ENCODE data around the gene HSBP1L1.

The HSBP1L1 gene

DNA sequence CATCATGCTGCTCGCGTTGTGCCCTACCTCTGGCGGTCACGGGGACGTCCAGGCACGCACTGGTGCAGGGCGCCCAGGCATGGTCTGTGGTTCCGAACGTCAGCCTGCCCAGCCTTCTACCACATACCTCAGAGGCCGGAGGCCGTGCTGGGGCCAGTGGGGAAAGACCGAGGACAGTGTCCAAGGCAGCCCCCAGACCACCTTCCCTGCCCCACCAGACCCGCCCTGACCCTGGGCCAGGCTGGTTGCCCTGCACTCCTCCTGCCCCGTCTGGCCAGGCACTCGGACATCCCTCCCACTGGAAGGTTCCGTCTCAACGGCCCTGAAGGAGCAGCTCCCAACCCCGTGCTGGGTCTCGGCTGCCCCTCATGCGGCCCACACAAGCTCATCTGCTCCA lies 45.8 kb upstream of the HSBP1L1 start:
- DNase-seq (ENCODE audit: low read depth), result no peak
- H3K4me3 ChIP-seq (replicated peaks; ENCODE audit: low read depth, low read length), result no peak overlapping the region
- TF ChIP-seq, protein P1, sequence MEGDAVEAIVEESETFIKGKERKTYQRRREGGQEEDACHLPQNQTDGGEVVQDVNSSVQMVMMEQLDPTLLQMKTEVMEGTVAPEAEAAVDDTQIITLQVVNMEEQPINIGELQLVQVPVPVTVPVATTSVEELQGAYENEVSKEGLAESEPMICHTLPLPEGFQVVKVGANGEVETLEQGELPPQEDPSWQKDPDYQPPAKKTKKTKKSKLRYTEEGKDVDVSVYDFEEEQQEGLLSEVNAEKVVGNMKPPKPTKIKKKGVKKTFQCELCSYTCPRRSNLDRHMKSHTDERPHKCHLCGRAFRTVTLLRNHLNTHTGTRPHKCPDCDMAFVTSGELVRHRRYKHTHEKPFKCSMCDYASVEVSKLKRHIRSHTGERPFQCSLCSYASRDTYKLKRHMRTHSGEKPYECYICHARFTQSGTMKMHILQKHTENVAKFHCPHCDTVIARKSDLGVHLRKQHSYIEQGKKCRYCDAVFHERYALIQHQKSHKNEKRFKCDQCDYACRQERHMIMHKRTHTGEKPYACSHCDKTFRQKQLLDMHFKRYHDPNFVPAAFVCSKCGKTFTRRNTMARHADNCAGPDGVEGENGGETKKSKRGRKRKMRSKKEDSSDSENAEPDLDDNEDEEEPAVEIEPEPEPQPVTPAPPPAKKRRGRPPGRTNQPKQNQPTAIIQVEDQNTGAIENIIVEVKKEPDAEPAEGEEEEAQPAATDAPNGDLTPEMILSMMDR (IDR thresholded peaks at IDR 0.05; ENCODE audit: low read length, missing control alignments), result no peak

DNA sequence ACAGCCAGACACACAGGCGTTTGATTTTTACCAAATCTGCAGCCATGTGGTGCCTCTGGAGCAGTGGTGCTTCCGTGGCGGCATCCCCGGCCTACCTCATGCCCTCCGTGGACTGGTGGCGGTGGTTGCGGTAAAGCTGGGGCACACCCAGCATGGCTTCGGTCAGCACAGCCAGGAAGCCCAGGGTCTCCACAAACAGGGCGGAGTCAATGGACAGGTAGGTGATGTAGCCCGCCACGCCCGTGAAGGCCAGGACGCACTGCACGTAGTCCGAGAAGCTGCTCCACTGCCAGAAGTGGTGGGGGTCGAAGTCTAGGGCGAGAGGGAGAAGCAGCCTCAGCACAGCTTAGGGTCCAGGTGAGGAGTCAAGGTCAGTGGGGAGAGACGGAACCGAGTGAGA lies 45.4 kb upstream of the HSBP1L1 start:
- TF ChIP-seq, protein P1 (IDR thresholded peaks at IDR 0.05; ENCODE audit: low read length, missing control alignments), result no peak
- no peak for DNase-seq (ENCODE audit: low read depth)
- H3K4me3 ChIP-seq (replicated peaks; ENCODE audit: low read depth, low read length), result no peak overlapping the region

DNA sequence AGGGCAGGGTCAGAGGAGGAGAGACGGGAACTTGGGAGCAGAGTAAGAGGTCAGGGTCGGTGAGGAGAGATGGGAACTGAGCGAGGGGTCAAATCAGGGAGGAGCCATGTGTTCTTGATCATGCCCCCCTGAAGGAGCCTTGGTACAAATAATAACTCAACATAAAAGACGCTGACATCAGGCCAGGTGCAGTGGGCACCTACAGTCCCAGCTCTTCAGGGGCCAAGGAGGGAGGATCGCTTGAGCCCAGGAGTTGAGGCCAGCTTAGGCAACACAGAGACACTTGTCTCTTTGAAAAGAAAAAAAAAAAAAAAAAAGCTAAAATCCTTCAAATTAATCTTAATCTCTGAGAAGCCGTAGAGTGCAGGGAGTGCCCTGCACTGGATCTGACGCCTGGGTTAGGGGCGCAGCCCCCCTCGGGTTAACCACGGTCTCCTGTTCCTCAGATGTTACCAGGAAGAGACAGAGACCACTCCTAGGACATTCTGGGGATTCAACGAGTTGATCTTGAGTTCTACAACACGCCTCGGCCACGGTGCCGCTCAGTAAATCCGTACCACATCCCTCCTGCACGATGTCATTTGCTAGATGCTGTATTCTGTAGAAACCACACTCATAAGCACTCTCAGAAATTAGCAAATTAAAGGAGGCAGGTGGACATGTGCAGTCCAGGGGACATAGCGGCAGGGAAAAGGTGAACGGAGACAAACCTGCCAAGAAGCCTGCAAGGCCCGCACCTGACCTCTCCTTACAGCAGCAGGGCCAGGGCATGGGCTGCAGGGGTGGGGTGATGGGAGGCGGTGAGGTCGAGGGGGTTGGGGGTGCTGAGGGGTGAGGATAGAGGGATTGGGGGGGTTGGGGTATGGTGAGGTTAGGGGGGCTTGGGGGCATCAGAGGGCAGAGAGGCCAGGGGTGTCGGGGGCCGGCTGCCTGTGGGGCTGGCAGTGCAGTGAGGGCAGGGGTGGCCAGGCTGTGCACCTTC lies 42.2 kb upstream of the HSBP1L1 start:
- no peak overlapping the region for H3K4me3 ChIP-seq (replicated peaks; ENCODE audit: low read depth, low read length)
- TF ChIP-seq, protein P1 (IDR thresholded peaks at IDR 0.05; ENCODE audit: low read length, missing control alignments), result no peak
- no peak for DNase-seq (ENCODE audit: low read depth)

DNA sequence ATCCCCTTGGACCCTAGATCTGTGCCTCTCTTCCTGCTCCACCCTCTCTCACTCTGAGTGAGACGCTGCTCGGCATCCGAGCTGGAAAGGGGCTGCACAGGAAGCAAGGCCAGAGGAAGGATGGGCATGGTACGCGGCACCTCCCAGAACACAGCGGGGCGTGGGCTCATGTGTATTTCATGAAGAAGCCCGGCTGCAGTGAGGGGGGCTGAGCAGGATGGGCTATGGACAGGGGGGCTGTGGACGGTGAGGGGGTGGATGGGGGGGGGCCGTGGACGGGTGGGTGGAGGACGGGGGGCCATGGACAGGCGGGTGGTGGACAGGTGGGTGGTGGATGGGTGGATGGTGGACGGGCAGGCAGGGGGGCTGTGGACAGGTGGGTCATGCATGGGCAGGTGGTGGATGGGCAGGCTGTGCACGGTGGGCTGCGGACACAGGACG lies 41.5 kb upstream of the HSBP1L1 start:
- no peak for DNase-seq (ENCODE audit: low read depth)

DNA sequence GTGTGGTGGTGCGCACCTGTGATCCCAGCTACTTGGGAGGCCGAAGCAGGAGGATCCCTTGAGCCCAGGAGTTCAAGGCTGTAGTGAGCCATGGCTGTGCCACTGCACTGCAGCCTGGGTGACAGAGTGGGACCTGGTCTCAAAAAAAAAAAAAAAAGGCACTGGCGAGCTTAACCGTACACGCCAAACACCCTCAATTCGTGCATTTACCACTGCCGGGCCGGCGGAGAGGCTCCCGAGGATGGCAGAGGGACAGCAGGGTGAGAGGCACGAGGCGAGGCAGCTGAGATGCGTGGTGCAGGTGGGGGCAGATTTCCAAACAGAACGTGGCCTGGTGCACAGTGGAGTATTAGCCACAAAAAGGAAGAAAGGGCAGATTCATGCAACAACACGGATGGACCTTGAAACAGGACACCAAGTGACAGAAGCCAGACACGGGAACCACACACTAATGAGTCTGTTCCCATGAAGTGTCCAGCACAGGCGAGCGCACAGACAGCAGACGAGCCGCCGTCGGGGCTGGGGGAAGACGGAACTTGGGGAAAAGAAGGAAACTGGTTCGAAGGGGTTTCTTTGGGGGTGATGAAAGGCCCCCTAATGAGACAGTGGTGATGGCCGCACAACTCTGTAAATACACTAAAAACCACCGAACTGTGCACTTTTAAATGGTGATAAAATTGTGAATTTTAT lies 40.4 kb upstream of the HSBP1L1 start:
- no peak overlapping the region for H3K4me3 ChIP-seq (replicated peaks; ENCODE audit: low read depth, low read length)
- TF ChIP-seq, protein P1 (IDR thresholded peaks at IDR 0.05; ENCODE audit: low read length, missing control alignments), result no peak
- DNase-seq (ENCODE audit: low read depth), result no peak

More for the DNA sequence above, 41.5 kb upstream of the HSBP1L1 start:
- TF ChIP-seq, protein P1 (IDR thresholded peaks at IDR 0.05; ENCODE audit: low read length, missing control alignments), result no peak
- H3K4me3 ChIP-seq (replicated peaks; ENCODE audit: low read depth, low read length), result no peak overlapping the region

DNA sequence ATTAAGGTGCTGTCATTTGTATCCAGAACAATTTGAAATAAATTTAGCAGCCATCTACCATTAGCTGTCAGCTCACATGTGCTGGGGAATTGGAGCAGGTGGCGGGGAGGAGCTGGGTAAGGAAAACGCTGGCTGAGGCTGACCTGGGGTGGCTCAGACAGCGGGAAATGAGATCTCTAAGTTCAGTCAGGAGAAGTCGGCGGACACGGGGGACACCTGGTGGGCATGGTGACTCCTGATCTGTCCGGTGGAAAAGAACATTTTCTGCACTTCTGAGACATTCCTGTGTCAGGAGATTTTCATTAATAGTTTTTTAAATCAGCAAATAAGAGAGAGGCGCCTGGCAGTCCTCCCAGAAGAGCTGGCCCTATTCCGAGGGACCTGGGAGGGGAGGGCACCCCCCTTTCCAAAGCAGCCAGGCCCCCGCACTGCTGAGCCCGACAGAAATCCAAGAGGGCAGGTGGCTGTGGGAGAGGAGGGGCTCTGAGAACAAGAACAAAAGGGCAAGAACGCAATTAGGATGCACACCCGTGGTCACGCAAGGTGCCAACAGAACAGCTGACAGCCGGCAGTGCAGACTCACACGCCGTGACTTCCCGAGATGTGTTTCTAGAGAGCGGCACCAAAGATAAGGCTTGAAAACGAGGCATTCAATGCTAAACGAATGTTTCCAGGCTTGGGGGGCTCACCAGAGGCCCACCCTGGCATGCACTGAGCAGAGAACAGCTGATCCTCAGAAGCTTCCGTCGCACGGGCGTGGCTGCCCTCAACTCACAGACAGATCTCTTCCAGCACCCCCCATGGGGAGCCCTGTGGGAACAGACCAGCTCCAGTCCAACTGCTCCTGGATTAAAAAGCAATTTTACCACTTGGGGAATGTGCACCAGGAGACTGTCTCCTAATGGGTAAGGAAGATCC lies 39.4 kb upstream of the HSBP1L1 start:
- TF ChIP-seq, protein P1 (IDR thresholded peaks at IDR 0.05; ENCODE audit: low read length, missing control alignments), result no peak
- no peak for DNase-seq (ENCODE audit: low read depth)
- H3K4me3 ChIP-seq (replicated peaks; ENCODE audit: low read depth, low read length), result no peak overlapping the region

All from fibroblast of pulmonary artery (primary cell).